Smooth muscle cell (in vitro differentiated cells): ENCODE results near the gene SAP25. TPM values are rescaled to one million over a fixed set of nuclear protein-coding genes. Genes with fewer than 3 reads are reported as not detected.
"Not testable (repeated sequence)": the region's sequence is repeated elsewhere in the genome, so short reads cannot be mapped to it uniquely, and the experiment has no call there.

Experiments
- DNase-seq: peaks from one replicate; lab custom pipeline; 2025; ENCODE audit not compliant: unreplicated experiment; lab: John Stamatoyannopoulos, UW
- H2AFZ ChIP-seq: fragments of 200-600 bp; sonication (generic); 2 replicates; pipeline ENCODE4 v1.6.0; 2016; ENCODE audit warnings: antibody characterized with exemption, low read depth, mild to moderate bottlenecking
- H3F3A ChIP-seq: fragments of 200-600 bp; sonication (generic); 2 replicates; pipeline ENCODE4 v1.6.0; 2017; ENCODE audit warnings: antibody characterized with exemption, low read depth
- H3K27ac ChIP-seq: fragments of 200-600 bp; sonication (generic); 2 replicates; pipeline ENCODE4 v1.5.1; 2016; ENCODE audit warnings: low read depth, mild to moderate bottlenecking
- H3K27me3 ChIP-seq: fragments of 200-600 bp; sonication (generic); 2 replicates; pipeline ENCODE4 v1.6.1; 2016; ENCODE audit warnings: low read depth, mild to moderate bottlenecking
- H3K36me3 ChIP-seq: fragments of 200-600 bp; sonication (generic); 2 replicates; pipeline ENCODE4 v1.5.1; 2016; ENCODE audit warnings: low read depth
- H3K4me1 ChIP-seq: fragments of 200-600 bp; sonication (generic); 2 replicates; pipeline ENCODE4 v1.5.1; 2016; ENCODE audit warnings: low read depth
- H3K4me2 ChIP-seq: fragments of 200-600 bp; sonication (generic); 2 replicates; pipeline ENCODE4 v1.6.0; 2016; ENCODE audit warnings: mild to moderate bottlenecking
- H3K4me3 ChIP-seq: fragments of 200-600 bp; sonication (generic); 2 replicates; pipeline ENCODE4 v1.5.1; 2016; ENCODE audit warnings: mild to moderate bottlenecking
- H3K79me2 ChIP-seq: fragments of 200-600 bp; sonication (generic); 2 replicates; pipeline ENCODE4 v1.6.0; 2016; ENCODE audit warnings: low read depth, mild to moderate bottlenecking
- H3K9ac ChIP-seq: fragments of 200-600 bp; sonication (generic); 2 replicates; pipeline ENCODE4 v1.6.0; 2016; ENCODE audit warnings: low read depth
- H3K9me3 ChIP-seq: fragments of 200-600 bp; sonication (generic); replicated peaks from 2 replicates; pipeline ENCODE4 v1.5.1; 2016; ENCODE audit warnings: low read depth
- H4K20me1 ChIP-seq: fragments of 200-600 bp; sonication (generic); 2 replicates; pipeline ENCODE4 v1.6.0; 2016; ENCODE audit warnings: low read depth
- WGBS: methylation state at CpG from one replicate; pipeline ENCODE4 v1.1.7; 2016; ENCODE audit warnings: low lambda C conversion rate; 5-methylcytosine and 5-hydroxymethylcytosine counted together
- polyA plus RNA-seq: library from polyadenylated mRNA; unstranded; fragments of >200 nt; fragmentation: Nextera tagmentation; extraction: Ambion mirVana; gene quantifications from 2 replicates; pipeline ENCODE4 v1.2.1, GENCODE V29; 2016
- total RNA-seq: library from RNA; depleted of rRNA; stranded (reverse); fragments of >200 nt; gene quantifications from 2 replicates; pipeline ENCODE4 v1.2.3, GENCODE V29; 2014
- TF ChIP-seq, protein P1 (sequence below): fragments of 200-600 bp; sonication (generic); IDR thresholded peaks from 2 replicates; pipeline ENCODE4 v1.5.1; 2017; ENCODE audit warnings: borderline replicate concordance, mild to moderate bottlenecking, antibody characterized with exemption; ENCODE audit not compliant: insufficient read depth, poor library complexity, severe bottlenecking

SAP25 gene
- total and polyA plus RNA-seq, 2 experiments from 2014 or later = 1.9 TPM; not detected in 1

DNA sequence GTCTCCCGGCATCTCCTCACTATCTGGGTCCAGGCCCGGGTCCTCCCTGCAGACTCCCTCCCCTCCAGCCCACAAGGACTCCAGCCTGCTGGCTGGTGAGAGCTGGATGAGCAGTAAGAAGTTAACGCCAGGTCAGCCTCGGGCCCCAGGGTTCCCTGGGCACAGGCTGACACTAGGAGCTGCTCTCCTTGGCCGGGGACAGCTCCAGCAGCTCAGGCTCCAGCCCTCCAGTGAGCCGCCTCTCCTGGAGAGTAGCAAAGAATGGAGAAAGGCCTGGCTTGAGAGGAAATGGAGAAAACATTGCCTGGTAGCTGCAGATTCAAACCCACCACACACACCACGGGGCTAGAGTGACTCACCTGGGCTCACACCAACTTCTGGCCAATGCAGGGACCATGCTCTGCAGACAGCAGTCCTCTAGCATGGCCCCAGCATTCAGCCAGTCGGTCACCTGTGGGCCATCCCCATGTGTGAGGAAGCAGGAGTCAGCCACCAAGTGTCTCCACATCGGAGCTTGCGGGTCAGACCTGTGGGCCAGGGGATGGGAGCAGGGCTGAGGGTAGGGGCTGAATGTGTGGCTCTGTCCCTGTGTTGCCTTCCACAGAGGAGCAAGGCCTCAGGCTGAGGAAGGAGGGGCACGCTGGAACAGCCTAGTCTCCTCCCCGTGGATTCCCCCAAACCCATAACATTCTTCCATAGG lies 6.5 kb downstream of the SAP25 start:
- TF ChIP-seq, protein P1, sequence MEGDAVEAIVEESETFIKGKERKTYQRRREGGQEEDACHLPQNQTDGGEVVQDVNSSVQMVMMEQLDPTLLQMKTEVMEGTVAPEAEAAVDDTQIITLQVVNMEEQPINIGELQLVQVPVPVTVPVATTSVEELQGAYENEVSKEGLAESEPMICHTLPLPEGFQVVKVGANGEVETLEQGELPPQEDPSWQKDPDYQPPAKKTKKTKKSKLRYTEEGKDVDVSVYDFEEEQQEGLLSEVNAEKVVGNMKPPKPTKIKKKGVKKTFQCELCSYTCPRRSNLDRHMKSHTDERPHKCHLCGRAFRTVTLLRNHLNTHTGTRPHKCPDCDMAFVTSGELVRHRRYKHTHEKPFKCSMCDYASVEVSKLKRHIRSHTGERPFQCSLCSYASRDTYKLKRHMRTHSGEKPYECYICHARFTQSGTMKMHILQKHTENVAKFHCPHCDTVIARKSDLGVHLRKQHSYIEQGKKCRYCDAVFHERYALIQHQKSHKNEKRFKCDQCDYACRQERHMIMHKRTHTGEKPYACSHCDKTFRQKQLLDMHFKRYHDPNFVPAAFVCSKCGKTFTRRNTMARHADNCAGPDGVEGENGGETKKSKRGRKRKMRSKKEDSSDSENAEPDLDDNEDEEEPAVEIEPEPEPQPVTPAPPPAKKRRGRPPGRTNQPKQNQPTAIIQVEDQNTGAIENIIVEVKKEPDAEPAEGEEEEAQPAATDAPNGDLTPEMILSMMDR = no peak
- Histone ChIP-seq H3F3A (no peaks in the 10 kb centered on the region), H3K79me2 (no peaks in the 10 kb centered on the region), H2AFZ (no peak overlapping the region), H3K27ac (no peak overlapping the region), H4K20me1 (no peaks in the 10 kb centered on the region), H3K4me1 (peaks cover 11% of the 10 kb centered on the region), H3K9me3 (no peaks in the 10 kb centered on the region), H3K36me3 (no peaks in the 10 kb centered on the region), H3K27me3 (peaks cover 7% of the 10 kb centered on the region), H3K9ac (no peak overlapping the region), H3K4me2 (no peak overlapping the region), H3K4me3 (no peak overlapping the region)
- no peak for DNase-seq
- WGBS = 86% methylated on average over 12 of the region's 12 CpGs

DNA sequence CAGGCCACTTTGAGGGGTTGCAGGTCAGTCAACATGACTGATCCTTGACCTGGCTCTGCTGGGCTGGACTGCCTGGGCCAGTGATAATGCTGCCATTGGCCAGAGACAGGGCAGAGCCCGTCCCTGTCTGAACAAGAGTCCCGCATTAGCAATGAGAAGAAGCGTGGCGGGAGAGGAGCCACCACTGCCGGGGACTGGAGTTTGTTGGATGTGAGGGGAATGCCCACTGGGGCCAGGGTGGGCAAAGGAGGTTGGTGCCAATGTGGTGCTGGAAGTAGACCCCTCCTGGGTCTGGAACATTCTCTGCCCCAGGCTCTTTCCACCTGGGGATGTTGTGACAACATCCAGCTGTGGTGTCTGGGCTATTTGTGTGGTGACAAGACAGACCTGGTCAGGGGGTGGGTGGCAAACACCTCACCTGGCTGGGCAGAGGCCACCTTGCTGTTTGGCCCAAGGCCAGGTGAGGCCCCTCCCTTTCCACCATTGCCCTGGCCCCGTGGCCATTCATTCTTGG lies 7.6 kb downstream of the SAP25 start:
- DNase-seq = no peak
- WGBS = 90% methylated on average over 6 of the region's 6 CpGs
- no peak overlapping the region for H2AFZ ChIP-seq

DNA sequence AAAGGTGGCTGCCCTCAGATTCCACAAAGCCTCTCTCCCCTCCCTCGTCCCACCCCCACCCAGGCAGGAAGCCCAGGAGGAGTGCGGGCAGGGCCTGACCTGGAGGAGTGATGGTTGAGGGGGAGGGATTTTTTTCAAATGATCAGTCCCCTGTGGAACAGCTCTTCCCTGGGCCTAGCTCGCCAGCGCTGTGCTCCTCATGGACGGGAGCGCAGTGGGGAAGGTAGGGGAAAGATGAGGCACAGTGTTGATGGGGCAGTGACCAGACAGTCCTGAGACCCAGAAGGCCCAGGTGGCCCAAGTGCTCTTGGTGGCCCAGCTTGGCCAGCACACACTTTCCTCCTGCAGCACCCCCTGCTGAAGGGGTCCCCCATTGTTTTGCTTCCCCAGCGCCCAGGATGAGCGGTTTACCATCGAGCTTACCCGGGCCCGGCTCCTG lies 8.5 kb downstream of the SAP25 start:
- Histone ChIP-seq H3K4me3 (no peak overlapping the region), H3K9me3 (no peaks in the 10 kb centered on the region), H2AFZ (no peak overlapping the region), H3K27ac (no peak overlapping the region), H3K27me3 (no peaks in the 10 kb centered on the region), H3F3A (no peaks in the 10 kb centered on the region), H3K4me2 (no peak overlapping the region), H3K36me3 (no peaks in the 10 kb centered on the region), H3K79me2 (no peaks in the 10 kb centered on the region), H4K20me1 (no peaks in the 10 kb centered on the region), H3K9ac (no peak overlapping the region), H3K4me1 (peaks cover 8% of the 10 kb centered on the region)
- TF ChIP-seq, protein P1 = no peak
- 96% methylated on average over 11 of the region's 11 CpGs for WGBS
- DNase-seq = no peak

More for the DNA sequence above, 7.6 kb downstream of the SAP25 start:
- H3K79me2 ChIP-seq = no peaks in the 10 kb centered on the region
- no peaks in the 10 kb centered on the region for H4K20me1 ChIP-seq
- no peak overlapping the region for H3K4me2 ChIP-seq
- TF ChIP-seq, protein P1 = no peak
- no peaks in the 10 kb centered on the region for H3K9me3 ChIP-seq
- no peaks in the 10 kb centered on the region for H3K36me3 ChIP-seq
- no peak overlapping the region for H3K4me3 ChIP-seq
- H3F3A ChIP-seq = no peaks in the 10 kb centered on the region
- H3K9ac ChIP-seq = no peak overlapping the region
- H3K27ac ChIP-seq = no peak overlapping the region
- peaks cover 11% of the 10 kb centered on the region for H3K4me1 ChIP-seq
- H3K27me3 ChIP-seq = peaks cover 3% of the 10 kb centered on the region

DNA sequence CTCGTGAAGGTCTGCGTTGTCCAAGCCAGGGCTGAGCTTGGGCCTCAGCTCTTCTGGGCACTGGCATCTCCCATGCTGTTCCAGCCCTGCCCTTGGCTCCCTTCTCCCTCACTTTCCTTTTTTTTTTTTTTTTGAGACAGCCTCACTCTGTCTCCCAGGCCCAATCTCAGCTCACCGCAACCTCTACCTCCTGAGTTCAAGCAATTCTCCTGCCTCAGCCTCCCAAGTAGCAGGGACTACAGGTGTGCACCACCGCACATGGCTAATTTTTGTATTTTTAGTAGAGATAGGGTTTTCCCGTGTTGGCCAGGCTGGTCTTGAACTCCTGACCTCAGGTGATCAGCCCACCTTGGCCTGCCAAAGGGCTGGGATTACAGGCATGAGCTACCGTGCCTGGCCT lies 9.3 kb downstream of the SAP25 start:
- 96% methylated on average over 6 of the region's 6 CpGs for WGBS
- H3F3A ChIP-seq, H3K9me3 ChIP-seq, H2AFZ ChIP-seq, H3K36me3 ChIP-seq, H3K9ac ChIP-seq, DNase-seq, H4K20me1 ChIP-seq, H3K27ac ChIP-seq, H3K4me3 ChIP-seq, H3K4me2 ChIP-seq, H3K79me2 ChIP-seq, H3K4me1 ChIP-seq, H3K27me3 ChIP-seq: not testable (repeated sequence)
